Left forelimb (tissue), 1 donor: ENCODE results near the gene GSTO2.

Experiments used
- DNase-seq: peaks from one replicate; pipeline ENCODE4 v3.0.0-alpha.2; 2018; ENCODE audit warnings: low spot score

GSTO2 gene

GRCh38 chr10:104279550-104280259 lies 10.7 kb downstream of the GSTO2 start:
- DNase-seq, result no peak

DNA sequence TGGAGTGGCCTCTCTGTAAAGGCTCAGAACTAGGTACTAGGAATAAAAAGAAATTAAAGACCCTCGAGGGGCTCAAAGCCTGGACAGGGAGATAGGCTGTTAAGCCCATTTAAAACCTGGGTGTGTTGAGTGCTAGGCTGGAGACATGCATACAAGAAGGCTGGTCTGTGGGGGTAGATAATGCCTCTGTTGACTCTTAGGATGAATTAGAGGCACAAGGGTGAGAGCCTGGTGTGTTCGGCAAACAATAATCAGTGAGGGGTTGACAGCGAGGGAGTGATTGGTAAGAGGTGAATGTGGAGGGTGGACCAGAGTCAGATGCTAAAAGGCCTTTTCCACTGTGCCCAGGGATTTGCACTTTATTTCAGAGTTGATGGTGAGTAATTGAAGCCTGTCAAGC lies 12.7 kb downstream of the GSTO2 start:
- DNase-seq, result no peak

- no peak for DNase-seq
Observed at GRCh38 chr10:104284846-104285245, 15.9 kb downstream of the GSTO2 start.

- DNase-seq, result no peak
Observed at GRCh38 chr10:104286939-104287338, 18.0 kb downstream of the GSTO2 start.

GRCh38 chr10:104288355-104288754 lies 19.4 kb downstream of the GSTO2 start:
- no peak for DNase-seq

- peak; percentile 89 for DNase-seq
Observed at GRCh38 chr10:104291439-104291951, 22.5 kb downstream of the GSTO2 start.

DNA sequence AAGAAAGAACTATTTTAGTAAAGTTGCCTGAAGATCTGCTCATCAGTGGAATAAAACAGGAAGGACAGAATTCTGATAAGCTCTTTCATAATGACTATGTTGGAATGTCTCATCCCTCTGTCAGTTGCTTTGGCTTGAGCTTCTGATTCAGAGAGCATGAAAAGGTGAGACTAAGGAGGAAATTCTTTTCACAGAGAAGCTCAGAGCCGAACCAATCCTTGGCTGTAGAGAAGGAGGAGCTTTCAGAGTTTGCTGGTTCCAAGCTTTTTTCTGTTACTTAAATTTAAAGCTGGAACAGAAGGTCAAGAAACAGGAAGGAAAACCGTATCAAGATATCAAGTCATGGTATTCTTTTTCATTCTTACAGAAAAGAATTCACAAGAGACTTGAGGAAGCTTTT lies 24.0 kb downstream of the GSTO2 start:
- DNase-seq, result no peak

DNA sequence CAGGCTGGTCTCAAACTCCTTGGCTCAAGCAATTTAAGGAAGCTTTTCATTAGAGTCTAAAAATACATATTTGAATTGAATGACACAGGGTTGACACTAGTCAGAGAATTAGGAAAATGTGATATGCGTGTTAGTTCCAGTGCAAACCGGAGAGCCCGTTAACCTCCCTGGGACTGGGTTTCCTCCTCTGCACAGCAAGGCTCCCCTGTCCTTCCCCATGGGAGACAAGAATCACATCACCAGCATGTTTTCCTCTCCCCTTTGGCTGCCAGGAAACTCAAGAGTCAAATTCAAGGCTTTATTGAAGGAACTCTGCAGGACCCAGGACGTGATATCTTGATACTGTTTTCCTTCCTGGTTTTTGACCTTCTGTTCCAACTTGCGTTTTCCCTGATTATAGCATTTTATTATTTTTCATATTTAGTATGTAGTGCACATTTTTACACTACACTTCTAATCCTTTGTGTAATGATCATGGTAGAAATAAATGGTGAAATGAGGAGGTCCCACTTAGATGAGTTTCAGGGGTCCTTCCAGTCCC lies 24.9 kb downstream of the GSTO2 start:
- DNase-seq, result no peak

DNA sequence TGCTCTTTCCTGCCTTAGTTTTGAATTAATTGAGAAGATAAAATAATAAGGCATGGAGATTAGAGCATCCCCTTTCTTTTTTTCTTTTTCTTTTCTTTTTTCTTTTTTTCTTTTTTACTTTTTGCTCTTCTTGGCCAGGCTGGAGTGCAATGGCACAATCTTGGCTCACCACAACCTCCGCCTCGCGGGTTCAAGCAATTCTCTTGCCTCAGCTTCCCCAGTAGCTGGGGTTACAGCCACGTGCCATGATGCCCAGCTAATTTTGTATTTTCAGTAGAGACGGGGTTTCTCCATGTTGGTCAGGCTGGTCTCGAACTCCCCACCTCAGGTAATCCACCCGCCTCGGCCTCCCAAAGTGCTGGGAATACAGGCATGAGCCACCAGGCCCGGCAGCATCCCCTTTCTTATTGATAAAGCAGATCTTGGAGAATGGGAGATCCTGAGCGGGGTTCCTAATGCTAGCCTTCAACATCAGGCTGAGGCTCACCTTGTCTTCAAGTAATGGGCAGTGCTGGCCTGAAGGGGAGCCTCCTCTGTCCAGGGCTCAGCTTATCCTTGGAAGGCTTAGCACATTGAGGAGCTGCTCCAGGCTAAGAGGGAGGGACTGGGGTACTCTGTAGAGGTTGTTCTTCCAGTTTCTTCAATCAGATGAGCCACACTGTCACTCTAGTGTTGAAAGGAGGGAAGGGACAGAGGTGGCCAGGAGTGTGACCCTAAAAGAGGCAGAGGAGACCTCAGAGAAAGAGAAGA lies 27.9 kb downstream of the GSTO2 start:
- no peak for DNase-seq

GRCh38 chr10:104297697-104298660 lies 29.0 kb downstream of the GSTO2 start:
- no peak for DNase-seq

DNA sequence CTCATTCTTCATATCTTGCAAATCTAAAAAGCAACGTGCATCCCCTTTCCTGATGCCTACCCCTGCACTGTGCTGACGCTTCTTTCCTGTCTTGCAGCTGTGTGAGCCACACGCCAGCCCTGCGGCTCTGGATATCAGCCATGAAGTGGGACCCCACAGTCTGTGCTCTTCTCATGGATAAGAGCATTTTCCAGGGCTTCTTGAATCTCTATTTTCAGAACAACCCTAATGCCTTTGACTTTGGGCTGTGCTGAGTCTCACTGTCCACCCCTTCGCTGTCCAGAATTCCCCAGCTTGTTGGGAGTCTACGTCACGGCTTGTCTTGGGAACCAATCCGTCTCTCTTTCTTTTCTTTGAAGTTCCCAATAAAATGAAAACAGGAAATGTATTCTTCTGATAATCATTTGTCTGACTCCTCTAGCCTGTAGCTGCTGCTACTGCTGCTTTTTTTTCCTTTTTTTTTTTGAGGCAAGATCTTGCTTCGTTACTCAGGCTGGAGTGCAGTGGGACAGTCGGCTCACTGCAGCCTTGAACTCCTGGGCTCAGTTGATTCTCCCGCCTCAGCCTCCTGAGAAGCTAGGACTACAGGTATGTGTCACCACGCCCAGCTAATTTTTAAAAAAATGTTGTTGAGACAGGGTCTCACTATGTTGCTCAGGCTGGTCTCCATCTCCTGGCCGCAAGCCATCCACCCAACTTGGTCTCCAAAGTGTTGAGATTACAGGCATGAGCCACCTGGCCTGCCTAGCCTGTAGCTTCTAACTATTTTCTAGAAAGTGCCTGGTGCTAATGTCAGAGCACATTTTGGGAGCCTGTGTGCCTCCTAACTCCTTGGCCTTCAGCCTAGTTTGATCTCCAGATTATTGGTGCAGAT lies 30.3 kb downstream of the GSTO2 start:
- DNase-seq, result no peak

- no peak for DNase-seq
Observed at GRCh38 chr10:104300002-104300735, 31.2 kb downstream of the GSTO2 start.

- no peak for DNase-seq
Observed at GRCh38 chr10:104300736-104301292, 31.8 kb downstream of the GSTO2 start.

- DNase-seq, result no peak
Observed at GRCh38 chr10:104301907-104302690, 33.1 kb downstream of the GSTO2 start.

DNA sequence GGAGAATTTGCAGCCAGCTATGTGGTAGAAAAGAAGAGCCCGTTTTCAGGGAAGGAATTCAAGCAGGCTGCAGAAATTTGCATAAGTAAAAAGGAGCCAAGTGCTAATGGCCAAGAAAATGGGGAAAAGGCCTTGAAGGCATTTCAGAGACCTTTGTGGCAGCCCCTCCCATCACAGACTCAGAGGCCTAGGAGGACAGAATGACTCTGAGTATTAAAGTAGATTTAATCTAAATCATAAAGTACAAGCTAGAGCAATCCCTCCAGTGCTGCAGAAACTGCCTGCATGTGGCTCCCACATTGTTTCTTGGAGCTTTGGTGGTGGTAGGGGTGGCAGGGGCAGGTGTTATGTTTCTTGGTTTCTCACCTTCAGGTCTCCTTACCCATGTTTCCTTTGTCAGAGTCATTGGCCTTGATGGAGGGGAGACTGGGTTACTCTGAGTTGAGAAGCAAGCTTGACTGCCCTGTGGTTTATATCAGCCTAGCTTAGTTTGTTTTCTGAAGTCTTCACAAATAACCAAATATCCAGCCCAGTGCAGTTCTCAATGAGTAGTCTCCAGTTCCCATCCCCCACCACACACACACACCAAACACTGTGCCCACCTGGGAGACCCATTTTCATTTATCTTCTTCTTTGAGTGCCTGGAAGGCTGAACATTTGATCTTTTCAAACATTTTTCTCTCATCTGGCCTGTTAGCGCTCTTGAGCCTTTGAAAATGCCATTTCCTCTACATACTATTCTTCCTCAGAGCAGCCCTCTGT lies 34.8 kb downstream of the GSTO2 start:
- no peak for DNase-seq

DNA sequence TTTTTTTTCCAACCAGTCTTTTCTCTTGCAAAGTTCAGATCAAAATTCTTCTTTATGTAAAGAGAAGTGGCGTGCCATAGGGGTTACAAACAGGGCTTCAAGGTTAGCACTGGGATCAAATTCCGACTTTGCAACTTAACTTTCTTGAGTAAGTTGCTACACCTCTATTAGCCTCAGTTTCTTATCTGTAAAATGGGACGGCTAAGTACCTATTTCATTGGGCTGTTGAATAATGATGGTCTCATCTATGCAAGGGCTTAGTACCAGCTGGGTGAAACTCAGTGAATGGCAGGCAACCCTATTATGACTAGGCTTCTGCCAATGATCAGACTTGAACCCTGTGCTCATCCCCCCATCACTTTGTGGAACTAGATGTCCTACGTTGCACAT lies 35.4 kb downstream of the GSTO2 start:
- DNase-seq, result no peak

- no peak for DNase-seq
Observed at GRCh38 chr10:104304927-104305326, 35.9 kb downstream of the GSTO2 start.

DNA sequence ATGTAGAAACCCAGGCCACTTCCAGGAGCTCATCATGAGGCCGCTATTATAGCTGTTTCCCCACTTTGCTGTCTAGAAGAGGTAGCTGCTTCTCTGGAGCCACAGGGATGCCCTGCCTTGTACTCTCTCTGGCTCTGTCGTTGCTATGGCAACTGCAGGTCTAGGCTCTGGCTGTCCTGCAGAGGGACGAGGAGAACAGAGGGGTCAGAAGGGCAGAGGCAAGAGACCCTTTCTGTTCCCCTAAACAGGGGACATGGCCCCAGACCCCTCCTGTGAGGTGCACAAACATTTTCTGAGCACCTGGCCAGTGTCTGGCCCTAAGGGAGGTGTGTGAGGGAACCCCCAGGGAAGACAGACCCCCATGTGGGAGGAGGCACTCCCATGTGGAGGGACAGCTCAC lies 37.9 kb downstream of the GSTO2 start:
- no peak for DNase-seq
